ENCODE measurements around the gene FFAR4. TPM values are rescaled to one million over a fixed set of nuclear protein-coding genes. Genes with fewer than 3 reads are reported as not detected.
A peak's percentile ranks its signal among the peaks of the same experiment; 100 is the strongest.

Gene FFAR4
- total RNA-seq, 2 donors from 2014 or later: not detected

DNA sequence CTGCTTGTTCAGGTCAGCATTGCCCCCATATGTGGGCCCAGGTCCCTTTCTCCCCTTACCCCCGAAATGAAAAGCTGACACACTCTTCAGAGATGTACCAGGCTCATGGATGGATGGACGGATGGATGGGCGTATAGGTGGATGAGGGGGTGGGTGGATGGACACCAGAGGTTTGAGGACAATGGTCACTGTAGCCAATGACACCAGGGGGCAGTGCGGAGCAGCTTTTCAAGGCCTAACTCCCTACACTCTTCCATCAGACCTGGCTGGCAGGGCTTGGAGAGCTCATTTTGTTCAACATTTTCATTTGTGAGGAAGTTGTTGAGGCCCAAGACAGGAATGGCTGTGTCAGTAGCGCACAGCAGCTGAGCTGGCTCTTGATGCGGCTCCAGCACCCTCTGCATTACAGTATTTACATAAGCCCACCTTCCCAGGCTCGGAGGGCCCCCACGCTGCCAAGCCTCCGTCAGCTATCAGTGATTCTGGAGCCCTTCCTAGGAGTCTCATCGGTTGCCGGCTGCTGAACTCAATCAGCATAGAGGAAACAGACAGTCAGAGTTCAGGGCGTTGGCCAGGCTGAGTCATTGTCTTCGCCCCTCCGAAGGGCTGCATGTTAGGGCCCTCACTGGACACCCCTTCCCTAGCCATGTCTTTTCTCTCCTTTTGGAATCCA, 11.6 kb upstream of the FFAR4 start:
- Mint-ChIP-seq H3K9me3 (no peaks in the 10 kb centered on the region), H3K27me3 (peaks cover 11% of the 10 kb centered on the region), H3K36me3 (ENCODE audit: low read depth) (no peaks in the 10 kb centered on the region), H3K4me3 (no peak overlapping the region), H3K27ac (no peak overlapping the region), H3K4me1 (no peaks in the 10 kb centered on the region)
- ATAC-seq (replicated peaks): peak; percentile 64

GRCh38 chr10:93559490-93559889, 7.0 kb upstream of the FFAR4 start:
- peaks cover 26% of the 10 kb centered on the region for H3K27me3 Mint-ChIP-seq
- H3K36me3 Mint-ChIP-seq (ENCODE audit: low read depth): no peaks in the 10 kb centered on the region
- H3K27ac Mint-ChIP-seq: no peak overlapping the region
- H3K9me3 Mint-ChIP-seq: no peaks in the 10 kb centered on the region
- no peak for ATAC-seq (replicated peaks)
- no peak overlapping the region for H3K4me3 Mint-ChIP-seq
- no peaks in the 10 kb centered on the region for H3K4me1 Mint-ChIP-seq

- H3K9me3 Mint-ChIP-seq: no peaks in the 10 kb centered on the region
- no peak overlapping the region for H3K27ac Mint-ChIP-seq
- no peaks in the 10 kb centered on the region for H3K4me1 Mint-ChIP-seq
- no peak for ATAC-seq (replicated peaks)
- H3K27me3 Mint-ChIP-seq: peaks cover 31% of the 10 kb centered on the region
- H3K4me3 Mint-ChIP-seq: no peak overlapping the region
- no peaks in the 10 kb centered on the region for H3K36me3 Mint-ChIP-seq (ENCODE audit: low read depth)
These were observed 5.9 kb upstream of the FFAR4 start for GRCh38 chr10:93560541-93560940.

- Mint-ChIP-seq H3K27ac (no peak overlapping the region), H3K27me3 (peaks cover 50% of the 10 kb centered on the region), H3K9me3 (no peaks in the 10 kb centered on the region), H3K4me3 (no peak overlapping the region), H3K4me1 (no peaks in the 10 kb centered on the region), H3K36me3 (ENCODE audit: low read depth) (no peaks in the 10 kb centered on the region)
- ATAC-seq (replicated peaks): no peak
These were observed 1.0 kb upstream of the FFAR4 start for GRCh38 chr10:93565446-93565845.

- no peaks in the 10 kb centered on the region for H3K4me1 Mint-ChIP-seq
- H3K4me3 Mint-ChIP-seq: no peak overlapping the region
- H3K27me3 Mint-ChIP-seq: peaks cover 49% of the 10 kb centered on the region
- no peaks in the 10 kb centered on the region for H3K36me3 Mint-ChIP-seq (ENCODE audit: low read depth)
- no peak overlapping the region for H3K27ac Mint-ChIP-seq
- no peak for ATAC-seq (replicated peaks)
- no peaks in the 10 kb centered on the region for H3K9me3 Mint-ChIP-seq
These were observed 1.0 kb downstream of the FFAR4 start for GRCh38 chr10:93567277-93568104.

DNA sequence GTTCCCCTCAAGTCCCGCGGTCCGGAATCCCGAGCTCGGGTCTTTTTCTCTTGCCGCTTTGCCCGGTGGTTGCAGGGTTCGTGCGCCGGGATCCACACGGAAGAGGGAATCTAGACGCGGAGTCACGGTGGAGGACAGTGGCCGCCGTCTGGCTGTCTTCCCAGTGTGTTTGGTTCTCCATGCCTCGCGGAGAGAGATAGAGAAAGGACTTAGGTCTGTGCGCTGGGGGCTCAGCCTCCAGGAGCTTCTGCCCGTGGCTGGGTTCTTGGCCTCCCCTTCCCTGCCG, 1.6 kb downstream of the FFAR4 start:
- ATAC-seq (replicated peaks): no peak
- no peak overlapping the region for H3K4me3 Mint-ChIP-seq
- H3K9me3 Mint-ChIP-seq: no peaks in the 10 kb centered on the region
- peaks cover 49% of the 10 kb centered on the region for H3K27me3 Mint-ChIP-seq
- no peak overlapping the region for H3K27ac Mint-ChIP-seq
- H3K36me3 Mint-ChIP-seq (ENCODE audit: low read depth): no peaks in the 10 kb centered on the region
- no peaks in the 10 kb centered on the region for H3K4me1 Mint-ChIP-seq

DNA sequence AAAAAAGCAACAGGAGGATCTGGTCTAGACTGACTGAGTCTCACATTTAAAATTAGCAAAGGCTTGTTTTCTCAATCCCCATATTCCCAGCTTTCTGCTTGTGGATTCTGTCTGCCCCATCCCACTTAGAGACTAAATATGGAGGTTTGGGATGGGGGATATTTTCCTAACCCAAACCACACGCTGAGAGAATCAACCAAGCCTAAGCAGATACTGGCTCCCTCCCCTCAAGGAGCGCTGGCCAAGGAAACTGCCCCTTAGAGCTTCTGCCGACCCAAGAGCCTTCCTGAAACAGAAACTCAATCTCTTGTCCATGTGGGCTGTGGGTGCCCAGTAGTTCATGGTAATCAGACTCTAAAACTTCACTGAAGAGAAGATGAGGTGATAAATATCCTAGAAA, 3.9 kb downstream of the FFAR4 start:
- no peaks in the 10 kb centered on the region for H3K4me1 Mint-ChIP-seq
- ATAC-seq (replicated peaks): no peak
- peaks cover 42% of the 10 kb centered on the region for H3K27me3 Mint-ChIP-seq
- H3K9me3 Mint-ChIP-seq: no peaks in the 10 kb centered on the region
- no peaks in the 10 kb centered on the region for H3K36me3 Mint-ChIP-seq (ENCODE audit: low read depth)
- H3K27ac Mint-ChIP-seq: no peak overlapping the region
- no peak overlapping the region for H3K4me3 Mint-ChIP-seq

GRCh38 chr10:93572606-93573005, 6.1 kb downstream of the FFAR4 start:
- no peaks in the 10 kb centered on the region for H3K9me3 Mint-ChIP-seq
- H3K27ac Mint-ChIP-seq: no peak overlapping the region
- no peak for ATAC-seq (replicated peaks)
- H3K36me3 Mint-ChIP-seq (ENCODE audit: low read depth): no peaks in the 10 kb centered on the region
- H3K4me3 Mint-ChIP-seq: no peak overlapping the region
- H3K4me1 Mint-ChIP-seq: no peaks in the 10 kb centered on the region
- peaks cover 29% of the 10 kb centered on the region for H3K27me3 Mint-ChIP-seq

- Mint-ChIP-seq H3K27me3 (peaks cover 27% of the 10 kb centered on the region), H3K9me3 (no peaks in the 10 kb centered on the region), H3K4me1 (no peaks in the 10 kb centered on the region)
These were observed 6.8 kb downstream of the FFAR4 start for GRCh38 chr10:93573051-93573909.

DNA sequence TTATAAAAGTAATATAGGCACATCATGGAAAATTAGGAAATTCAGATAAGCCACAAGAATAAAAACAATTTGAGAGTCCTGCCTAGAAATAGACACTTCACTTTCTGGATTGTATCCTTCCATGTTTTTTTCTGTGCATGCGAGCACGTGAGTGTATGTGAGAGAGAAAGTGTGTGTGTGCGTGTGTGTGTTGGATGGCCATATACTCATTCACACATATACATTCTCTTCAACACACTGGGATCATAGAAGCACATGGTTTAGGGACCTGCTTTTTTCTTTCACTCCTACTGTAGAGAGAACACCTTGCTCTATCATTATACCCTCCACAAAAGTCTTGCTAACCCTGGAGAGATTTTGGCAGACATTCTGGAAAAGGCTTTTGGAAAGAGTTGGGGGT, 7.5 kb downstream of the FFAR4 start:
- no peak for ATAC-seq (replicated peaks)
- Mint-ChIP-seq H3K36me3 (ENCODE audit: low read depth) (no peaks in the 10 kb centered on the region), H3K4me1 (no peaks in the 10 kb centered on the region), H3K27me3 (peaks cover 26% of the 10 kb centered on the region), H3K27ac (no peak overlapping the region), H3K4me3 (no peak overlapping the region), H3K9me3 (no peaks in the 10 kb centered on the region)

More at GRCh38 chr10:93573051-93573909, 6.8 kb downstream of the FFAR4 start:
- no peaks in the 10 kb centered on the region for H3K36me3 Mint-ChIP-seq (ENCODE audit: low read depth)
- no peak for ATAC-seq (replicated peaks)
- no peak overlapping the region for H3K27ac Mint-ChIP-seq
- H3K4me3 Mint-ChIP-seq: no peak overlapping the region

- peaks cover 22% of the 10 kb centered on the region for H3K27me3 Mint-ChIP-seq
- ATAC-seq (replicated peaks): no peak
- H3K36me3 Mint-ChIP-seq (ENCODE audit: low read depth): no peaks in the 10 kb centered on the region
- no peak overlapping the region for H3K4me3 Mint-ChIP-seq
- no peak overlapping the region for H3K27ac Mint-ChIP-seq
- H3K9me3 Mint-ChIP-seq: peaks cover 11% of the 10 kb centered on the region
- no peaks in the 10 kb centered on the region for H3K4me1 Mint-ChIP-seq
These were observed 10.4 kb downstream of the FFAR4 start for GRCh38 chr10:93576888-93577287.

DNA sequence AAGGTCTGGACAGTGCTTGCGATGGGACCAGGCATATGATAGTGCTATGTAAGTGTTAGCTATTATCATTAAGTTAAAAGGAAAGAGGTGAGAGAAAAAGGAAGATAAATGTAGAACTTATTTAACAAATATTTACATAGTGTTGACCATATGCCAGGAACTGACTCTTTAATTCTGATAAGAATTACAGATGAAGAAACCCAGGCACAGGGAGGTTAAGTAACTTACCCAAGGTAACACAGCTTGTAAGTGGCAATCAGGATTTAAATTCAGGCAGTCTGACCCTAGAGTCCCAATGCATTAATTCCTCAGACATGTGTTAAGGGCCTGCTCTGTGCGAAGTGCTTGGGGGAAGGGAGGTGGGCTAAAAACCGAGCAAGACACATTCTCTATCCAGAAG, 11.1 kb downstream of the FFAR4 start:
- Mint-ChIP-seq H3K9me3 (peaks cover 11% of the 10 kb centered on the region), H3K36me3 (ENCODE audit: low read depth) (no peaks in the 10 kb centered on the region), H3K27me3 (peaks cover 17% of the 10 kb centered on the region), H3K4me3 (no peak overlapping the region), H3K4me1 (no peaks in the 10 kb centered on the region), H3K27ac (no peak overlapping the region)
- no peak for ATAC-seq (replicated peaks)

DNA sequence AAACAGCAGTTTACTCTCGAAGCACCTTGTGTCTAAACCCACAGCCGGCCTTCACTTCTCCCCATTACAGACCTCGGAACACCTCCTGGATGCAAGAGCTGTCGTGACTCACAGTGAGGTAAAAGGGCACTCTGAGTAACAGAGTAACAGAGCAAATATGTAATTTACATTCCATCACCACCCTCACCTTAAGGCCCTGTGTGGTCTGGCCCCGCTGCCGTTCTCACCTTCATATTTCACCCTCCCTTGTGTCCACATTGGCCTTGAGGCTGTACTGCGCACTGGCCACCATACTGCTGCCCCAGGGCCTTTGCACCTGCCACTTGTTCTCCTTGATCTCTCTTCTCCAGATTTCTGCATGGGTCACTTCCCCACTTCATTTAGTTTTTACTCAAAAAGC, 12.6 kb downstream of the FFAR4 start:
- Mint-ChIP-seq H3K9me3 (peaks cover 11% of the 10 kb centered on the region), H3K27me3 (peaks cover 17% of the 10 kb centered on the region), H3K4me1 (no peaks in the 10 kb centered on the region), H3K27ac (no peak overlapping the region), H3K4me3 (no peak overlapping the region), H3K36me3 (ENCODE audit: low read depth) (no peaks in the 10 kb centered on the region)
- no peak for ATAC-seq (replicated peaks)

GRCh38 chr10:93579985-93580711, 13.7 kb downstream of the FFAR4 start:
- ATAC-seq (replicated peaks): no peak
- Mint-ChIP-seq H3K36me3 (ENCODE audit: low read depth) (no peaks in the 10 kb centered on the region), H3K27me3 (peaks cover 17% of the 10 kb centered on the region), H3K4me3 (no peak overlapping the region), H3K4me1 (no peaks in the 10 kb centered on the region), H3K9me3 (peaks cover 11% of the 10 kb centered on the region), H3K27ac (no peak overlapping the region)

Data from activated T-helper 17 cell treated with anti-CD3 and anti-CD28 coated beads, Interleukin-2, amount 50 U/mL, for 72 hours (primary cell).